B cell (primary cell): ENCODE data around the gene CAMK2B.

ENCODE experiments used
- CTCF ChIP-seq: fragments of 200-600 bp; IDR thresholded peaks from one replicate; pipeline ENCODE4 v1.8.0; 2022; ENCODE audit warnings: antibody characterized with exemption, mild to moderate bottlenecking
- EZH2 ChIP-seq: IDR thresholded peaks from 2 replicates; pipeline ENCODE4 v1.6.1; 2012; ENCODE audit warnings: borderline replicate concordance, low read depth, mild to moderate bottlenecking, moderate library complexity, low read length; ENCODE audit not compliant: insufficient read depth, poor library complexity, severe bottlenecking

GRCh38 chr7:44212581-44213184, 112.7 kb downstream of the CAMK2B start:
- TF ChIP-seq CTCF (no peak), EZH2 (no peak)
